A673 (cell line): Measurements from ENCODE around the gene ATOH7. TPM values are rescaled to one million over a fixed set of nuclear protein-coding genes. Genes with fewer than 3 reads are reported as not detected.
A peak's percentile ranks its signal among the peaks of the same experiment; 100 is the strongest.

Experiments
- BruUV-seq: library from RNA; stranded (reverse); fragments of 400-500 nt; replicated peaks from 2 replicates; lab custom pipeline; 2021; lab: Mats Ljungman, UMichigan
- CTCF ChIA-PET: fragments of 300-600 bp; sonication (Branson Sonifier 250); formaldehyde crosslinking; loops from one replicate; lab custom pipeline; 2022; ENCODE audit warnings: antibody characterized with exemption; lab: Charles Lee
- POLR2A ChIA-PET: fragments of 300-600 bp; sonication (Branson Sonifier 250); formaldehyde crosslinking; loops from one replicate; lab custom pipeline; 2022; ENCODE audit warnings: antibody characterized with exemption; ENCODE audit not compliant: low non-redundant PET; lab: Charles Lee
- DNase-seq: peaks from one replicate; pipeline ENCODE4 v3.0.0-alpha.2; 2015; ENCODE audit warnings: low spot score
- H3K27ac ChIP-seq: fragments of 200-600 bp; sonication (generic); 2 replicates; pipeline ENCODE4 v1.5.1; 2016; ENCODE audit warnings: mixed run types, low read depth, mild to moderate bottlenecking, mixed read lengths, antibody characterized with exemption, low read length; ENCODE audit not compliant: poor library complexity, severe bottlenecking
- H3K27me3 ChIP-seq: fragments of 200-600 bp; sonication (generic); replicated peaks from 2 replicates; pipeline ENCODE4 v1.6.1; 2017; ENCODE audit warnings: mixed run types, low read depth, mild to moderate bottlenecking, mixed read lengths, antibody characterized with exemption, low read length; ENCODE audit not compliant: insufficient read depth, poor library complexity
- H3K36me3 ChIP-seq: fragments of 200-600 bp; sonication (generic); 2 replicates; pipeline ENCODE4 v1.6.1; 2016; ENCODE audit warnings: mixed run types, mild to moderate bottlenecking, mixed read lengths, antibody characterized with exemption, low read length; ENCODE audit not compliant: insufficient read depth, poor library complexity, severe bottlenecking
- H3K4me1 ChIP-seq: fragments of 200-600 bp; sonication (generic); 2 replicates; pipeline ENCODE4 v1.6.1; 2017; ENCODE audit warnings: mixed run types, mild to moderate bottlenecking, mixed read lengths, antibody characterized with exemption, low read length; ENCODE audit not compliant: insufficient read depth, poor library complexity, severe bottlenecking
- H3K4me3 ChIP-seq: fragments of 200-600 bp; sonication (generic); 2 replicates; pipeline ENCODE4 v1.5.1; 2016; ENCODE audit warnings: low read depth, mixed run types, mild to moderate bottlenecking, mixed read lengths, low read length; ENCODE audit not compliant: poor library complexity, severe bottlenecking
- H3K9me3 ChIP-seq: fragments of 200-600 bp; sonication (generic); 2 replicates; pipeline ENCODE4 v1.6.1; 2016; ENCODE audit warnings: mixed run types, low read depth, mild to moderate bottlenecking, mixed read lengths, antibody characterized with exemption, low read length; ENCODE audit not compliant: poor library complexity, severe bottlenecking
- CTCF ChIP-seq: fragments of 300-800, 200-600 bp; sonication (generic); conservative IDR thresholded peaks from 2 replicates; pipeline ENCODE4 v1.5.1; 2017; ENCODE audit warnings: low read depth, mild to moderate bottlenecking, antibody characterized with exemption, low read length, moderate library complexity, mixed read lengths
- EZH2 ChIP-seq: fragments of 200-600 bp; sonication (generic); IDR thresholded peaks from 2 replicates; pipeline ENCODE4 v1.6.1; 2017; ENCODE audit warnings: borderline replicate concordance, low read depth, mild to moderate bottlenecking, mixed read lengths, antibody characterized with exemption, low read length; ENCODE audit not compliant: poor library complexity, severe bottlenecking
- intact Hi-C: fragments of 100-400 bp; cut with micrococcal nuclease; formaldehyde crosslinking; loops from one replicate; pipeline ENCODE4 v1.10.0; 2022; ENCODE audit not compliant: unreplicated experiment
- total RNA-seq: library from RNA; stranded (reverse); gene quantifications from 2 replicates; pipeline ENCODE4 v1.2.3, GENCODE V29; 2021

Gene ATOH7
- total RNA-seq, 1 experiment from 2014 or later = not detected

GRCh38 chr10:68212721-68213352 lies 19.1 kb downstream of the ATOH7 start:
- CTCF ChIA-PET = interaction anchor here (0.6 to 1.6 kb wide), 9 partner anchors 10 to 1345 kb away, joined by 3 to 19 read pairs (median 5); partner anchors contain the start of gene PBLD
- POLR2A ChIA-PET = interaction anchor here (0.5 to 0.6 kb wide), 2 partner anchors 156 to 402 kb away, joined by 3 to 4 read pairs; no protein-coding TSS in a partner anchor
- no peaks in the 10 kb centered on the region for H3K36me3 ChIP-seq
- BruUV-seq = no TSS peak
- H3K4me3 ChIP-seq = no peak overlapping the region
- intact Hi-C loops = loop anchor here (1.0 to 10.0 kb wide), 3 partner anchors 89 to 682 kb away; no protein-coding TSS in a partner anchor
- DNase-seq = peak; percentile 68
- TF ChIP-seq CTCF (peak; percentile 79), EZH2 (no peak)
- H3K9me3 ChIP-seq = no peaks in the 10 kb centered on the region
- no peaks in the 10 kb centered on the region for H3K27me3 ChIP-seq
- H3K27ac ChIP-seq = no peak overlapping the region
- peaks cover 7% of the 10 kb centered on the region for H3K4me1 ChIP-seq

GRCh38 chr10:68211669-68212068 lies 20.2 kb downstream of the ATOH7 start:
- CTCF ChIA-PET = no interaction called here
- POLR2A ChIA-PET = no interaction called here
- H3K9me3 ChIP-seq = no peaks in the 10 kb centered on the region
- DNase-seq = no peak
- no peaks in the 10 kb centered on the region for H3K27me3 ChIP-seq
- peaks cover 7% of the 10 kb centered on the region for H3K4me1 ChIP-seq
- no peak overlapping the region for H3K4me3 ChIP-seq
- no TSS peak for BruUV-seq
- no peaks in the 10 kb centered on the region for H3K36me3 ChIP-seq
- H3K27ac ChIP-seq = no peak overlapping the region
- no peak for TF ChIP-seq EZH2
- TF ChIP-seq CTCF = no peak
- intact Hi-C loops = loop anchor here (5.0 to 10.0 kb wide), 2 partner anchors 136 to 683 kb away; no protein-coding TSS in a partner anchor

GRCh38 chr10:68208424-68209042 lies 23.4 kb downstream of the ATOH7 start:
- DNase-seq = peak; percentile 85
- no TSS peak for BruUV-seq
- Histone ChIP-seq H3K27ac (no peak overlapping the region), H3K36me3 (no peaks in the 10 kb centered on the region), H3K4me1 (peaks cover 7% of the 10 kb centered on the region), H3K4me3 (no peak overlapping the region), H3K9me3 (no peaks in the 10 kb centered on the region), H3K27me3 (no peaks in the 10 kb centered on the region)
- ChIA-PET POLR2A (no interaction called here), CTCF (no interaction called here)
- intact Hi-C loops = loop anchor here (2.0 kb wide), 2 partner anchors 126 to 354 kb away; no protein-coding TSS in a partner anchor
- peak; percentile 77 for TF ChIP-seq CTCF
- no peak for TF ChIP-seq EZH2
